HG03575 (cell line): ENCODE results near the gene PRODH.
"Not testable (repeated sequence)": the region's sequence is repeated elsewhere in the genome, so short reads cannot be mapped to it uniquely, and the experiment has no call there.

Experiments used
- ATAC-seq: cut with Tn5 transposase; IDR thresholded peaks from one replicate; pipeline ENCODE4 v1.9.1; 2021; ENCODE audit not compliant: unreplicated experiment, insufficient number of reproducible peaks, low FRiP score; ENCODE audit errors: extremely low read depth

The PRODH gene

GRCh38 chr22:18935889-18936529 is at the start of gene PRODH:
PRODH (minus strand) TSS chr22:18936293; CDS start chr22:18936287, 6 bp downstream.
- no peak for ATAC-seq

GRCh38 chr22:18985780-18986179 is 49.7 kb upstream of the PRODH start:
- no peak for ATAC-seq

GRCh38 chr22:18984564-18984963 is 48.5 kb upstream of the PRODH start:
- ATAC-seq, result no peak

GRCh38 chr22:18983120-18983651 is 47.1 kb upstream of the PRODH start:
- no peak for ATAC-seq

- ATAC-seq, result no peak
Measured at GRCh38 chr22:18980829-18981228, 44.7 kb upstream of the PRODH start.

- ATAC-seq, result no peak
Measured at GRCh38 chr22:18979957-18980356, 43.9 kb upstream of the PRODH start.

- ATAC-seq, result no peak
Measured at GRCh38 chr22:18978506-18978905, 42.4 kb upstream of the PRODH start.

- ATAC-seq, result no peak
Measured at GRCh38 chr22:18977824-18978425, 41.8 kb upstream of the PRODH start.

GRCh38 chr22:18976197-18976751 is 40.2 kb upstream of the PRODH start:
- no peak for ATAC-seq

GRCh38 chr22:18975434-18976196 is 39.5 kb upstream of the PRODH start:
- no peak for ATAC-seq

- no peak for ATAC-seq
Measured at GRCh38 chr22:18974477-18975180, 38.5 kb upstream of the PRODH start.

GRCh38 chr22:18973264-18974031 is 37.4 kb upstream of the PRODH start:
- no peak for ATAC-seq

- not testable (repeated sequence) for ATAC-seq
Measured at GRCh38 chr22:18972591-18972990, 36.5 kb upstream of the PRODH start.

- not testable (repeated sequence) for ATAC-seq
Measured at GRCh38 chr22:18972029-18972428, 35.9 kb upstream of the PRODH start.

GRCh38 chr22:18971321-18971751 is 35.2 kb upstream of the PRODH start:
- no peak for ATAC-seq

- ATAC-seq, result no peak
Measured at GRCh38 chr22:18970948-18971315, 34.8 kb upstream of the PRODH start.

- no peak for ATAC-seq
Measured at GRCh38 chr22:18970176-18970947, 34.3 kb upstream of the PRODH start.
